Kidney tubule cell (primary cell): ENCODE results near the gene OR51B6.
"Not testable (repeated sequence)": the region's sequence is repeated elsewhere in the genome, so short reads cannot be mapped to it uniquely, and the experiment has no call there.

Experiments used
- DNase-seq: peaks from one replicate; pipeline ENCODE4 v3.0.0-alpha.2; 2018; ENCODE audit warnings: low spot score

The OR51B6 gene

GRCh38 chr11:5366365-5366764 lies 15.1 kb downstream of the OR51B6 start:
- not testable (repeated sequence) for DNase-seq

- DNase-seq, result peak; percentile 73
Observed at GRCh38 chr11:5366856-5367255, 15.5 kb downstream of the OR51B6 start.

DNA sequence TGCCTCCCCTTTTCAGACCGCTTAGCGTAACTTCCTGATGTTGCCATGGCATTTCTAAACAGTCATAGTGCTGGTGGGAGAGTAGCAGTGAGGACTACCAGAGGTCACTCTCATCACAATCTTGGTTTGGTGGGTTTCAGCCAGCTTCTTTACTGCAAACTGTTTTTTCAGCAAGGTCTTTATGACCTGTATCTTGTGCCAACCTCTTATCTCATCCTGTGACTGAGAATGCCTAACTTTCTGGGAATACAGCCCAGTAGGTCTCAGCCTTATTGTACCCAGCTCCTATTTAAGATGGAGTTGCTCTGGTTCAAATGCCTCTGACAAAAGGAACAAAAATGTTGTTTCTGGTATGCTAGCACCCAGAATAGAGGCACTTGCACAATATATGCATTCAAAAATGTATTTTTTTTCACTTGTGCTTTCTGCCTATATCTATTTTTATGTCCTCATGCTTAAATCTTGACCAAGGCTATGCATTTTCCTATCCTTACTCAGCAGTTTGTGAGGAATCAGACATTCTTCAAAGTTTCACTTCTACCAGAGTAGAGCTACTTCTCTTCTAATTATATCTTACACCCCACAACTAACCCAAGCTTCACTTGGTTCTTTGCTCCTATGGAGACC lies 16.3 kb downstream of the OR51B6 start:
- DNase-seq, result peak; percentile 45

DNA sequence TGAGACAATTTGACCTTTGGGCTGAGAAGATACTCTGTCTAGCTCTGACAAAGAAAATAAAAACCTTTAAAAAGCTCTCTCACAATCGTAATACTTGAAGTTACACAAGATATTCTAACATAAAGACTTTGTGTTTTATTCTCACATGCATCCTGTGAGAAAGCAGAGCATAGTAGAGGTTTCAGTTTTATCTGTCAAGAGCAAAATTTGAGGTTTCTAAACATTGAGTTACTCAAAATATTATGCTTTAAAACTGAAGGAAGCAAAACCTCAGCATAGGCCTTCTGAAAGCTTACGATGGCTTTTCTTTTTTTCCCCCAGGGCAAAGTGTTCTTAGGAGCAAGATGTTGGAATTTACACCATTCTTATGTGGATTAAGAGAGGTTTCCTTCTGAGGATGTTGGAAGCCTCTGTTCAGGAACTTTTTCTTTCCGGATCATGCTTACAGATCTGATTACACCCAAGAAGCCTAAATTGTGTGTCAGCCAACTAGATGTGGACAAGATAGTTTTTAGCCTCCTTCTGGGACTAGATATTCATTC lies 17.3 kb downstream of the OR51B6 start:
- no peak for DNase-seq

- DNase-seq, result no peak
Observed at GRCh38 chr11:5369789-5370188, 18.5 kb downstream of the OR51B6 start.

GRCh38 chr11:5380740-5381342 lies 29.5 kb downstream of the OR51B6 start:
- DNase-seq, result peak; percentile 64

DNA sequence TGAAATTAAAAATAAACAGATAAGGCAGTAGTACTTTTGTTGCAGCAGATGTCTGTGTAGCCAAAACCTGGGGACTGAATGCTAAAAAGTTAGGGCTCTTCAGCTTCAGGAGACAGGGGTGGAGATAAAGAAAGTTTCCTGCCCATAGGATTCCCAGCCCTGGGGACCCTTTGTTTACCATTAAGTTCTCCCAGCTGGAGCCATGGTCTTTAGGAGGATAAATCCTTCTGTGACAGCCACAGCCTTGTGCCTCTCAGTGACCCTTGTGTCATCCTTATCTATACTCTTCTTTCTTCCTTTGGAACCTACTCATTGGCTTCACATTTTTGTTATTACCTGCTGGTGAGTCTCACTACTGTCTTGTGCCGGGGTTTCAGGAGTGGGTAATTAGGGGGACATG lies 32.3 kb downstream of the OR51B6 start, which contains the start of gene OR51M1:
TSS of gene OR51M1 (plus strand) at position 237 of the 400 bp plus-strand sequence. CDS start 5,587 bp downstream, outside the sequence.
- no peak for DNase-seq

- no peak for DNase-seq
Observed at GRCh38 chr11:5384335-5384734, 33.0 kb downstream of the OR51B6 start.

DNA sequence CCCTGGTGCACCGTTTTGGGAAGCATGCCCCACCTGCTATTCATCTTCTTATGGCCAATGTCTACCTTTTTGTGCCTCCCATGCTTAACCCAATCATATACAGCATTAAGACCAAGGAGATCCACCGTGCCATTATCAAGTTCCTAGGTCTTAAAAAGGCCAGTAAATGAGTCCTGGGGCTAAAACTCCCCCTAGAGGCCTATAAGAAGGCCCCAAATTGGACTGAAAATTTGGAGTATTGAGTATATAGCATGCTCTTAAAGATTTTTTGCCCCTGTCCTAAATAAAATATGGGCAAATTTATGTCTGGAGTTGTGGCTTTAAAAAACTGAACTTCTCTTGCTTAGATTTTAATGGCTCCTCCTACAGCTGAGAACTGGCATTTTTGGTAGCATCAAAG lies 38.9 kb downstream of the OR51B6 start:
- no peak for DNase-seq

GRCh38 chr11:5394091-5394490 lies 42.8 kb downstream of the OR51B6 start:
- no peak for DNase-seq

GRCh38 chr11:5398936-5399335 lies 47.6 kb downstream of the OR51B6 start:
- peak; percentile 75 for DNase-seq
